ENCODE data around the gene HIC1.

HIC1 gene

GRCh38 chr17:2106308-2106955 lies 51.5 kb downstream of the HIC1 start:
- no peak for DNase-seq

GRCh38 chr17:2107050-2107449 lies 52.1 kb downstream of the HIC1 start:
- DNase-seq, result no peak

DNA sequence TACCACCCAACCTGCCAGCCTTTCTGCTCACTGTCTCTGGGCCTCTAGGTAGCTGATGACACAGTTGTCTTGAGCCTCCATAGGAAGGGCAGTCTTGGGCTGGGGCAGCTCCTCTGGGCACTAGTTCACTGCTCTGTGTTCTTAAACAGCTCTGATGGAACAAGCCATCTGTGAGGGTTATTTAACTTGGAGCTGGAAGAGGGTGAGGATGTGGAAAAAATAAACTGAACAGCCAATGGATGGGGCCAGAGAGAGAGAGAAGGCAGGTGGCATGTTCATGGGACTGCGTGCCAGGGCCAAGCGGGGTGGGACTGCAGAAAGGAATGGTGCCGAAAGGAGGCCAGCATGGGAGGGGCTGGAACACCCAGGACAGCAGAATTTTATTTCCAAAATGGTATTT lies 52.6 kb downstream of the HIC1 start:
- DNase-seq, result no peak

DNA sequence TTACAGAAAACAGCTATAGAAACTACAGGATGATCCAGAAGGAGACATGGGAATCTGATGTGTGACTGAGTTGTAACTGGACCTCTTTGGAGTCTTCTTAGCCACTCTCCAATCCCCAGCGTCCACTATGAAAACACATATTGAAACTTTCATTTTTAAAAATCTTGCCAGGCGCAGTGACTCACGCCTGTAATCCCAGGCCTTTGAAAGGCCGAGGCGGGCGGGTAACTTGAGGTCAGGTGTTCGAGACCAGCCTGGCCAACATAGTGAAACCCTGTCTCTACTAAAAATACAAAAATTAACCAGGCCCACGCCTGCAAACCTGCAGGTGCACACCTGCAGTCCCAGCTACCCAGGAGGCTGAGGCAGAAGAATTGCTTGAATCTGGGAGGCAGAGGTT lies 53.3 kb downstream of the HIC1 start:
- DNase-seq, result no peak

GRCh38 chr17:2110436-2110835 lies 55.5 kb downstream of the HIC1 start:
- DNase-seq, result no peak

- no peak for DNase-seq
Observed at GRCh38 chr17:2111691-2112090, 56.8 kb downstream of the HIC1 start.
